ENCODE measurements around the gene MXRA7. TPM values are rescaled to one million over a fixed set of nuclear protein-coding genes. Genes with fewer than 3 reads are reported as not detected.
A peak's percentile ranks its signal among the peaks of the same experiment; 100 is the strongest.

The MXRA7 gene
- total RNA-seq, 1 donor from 2014 or later = 187 TPM

DNA sequence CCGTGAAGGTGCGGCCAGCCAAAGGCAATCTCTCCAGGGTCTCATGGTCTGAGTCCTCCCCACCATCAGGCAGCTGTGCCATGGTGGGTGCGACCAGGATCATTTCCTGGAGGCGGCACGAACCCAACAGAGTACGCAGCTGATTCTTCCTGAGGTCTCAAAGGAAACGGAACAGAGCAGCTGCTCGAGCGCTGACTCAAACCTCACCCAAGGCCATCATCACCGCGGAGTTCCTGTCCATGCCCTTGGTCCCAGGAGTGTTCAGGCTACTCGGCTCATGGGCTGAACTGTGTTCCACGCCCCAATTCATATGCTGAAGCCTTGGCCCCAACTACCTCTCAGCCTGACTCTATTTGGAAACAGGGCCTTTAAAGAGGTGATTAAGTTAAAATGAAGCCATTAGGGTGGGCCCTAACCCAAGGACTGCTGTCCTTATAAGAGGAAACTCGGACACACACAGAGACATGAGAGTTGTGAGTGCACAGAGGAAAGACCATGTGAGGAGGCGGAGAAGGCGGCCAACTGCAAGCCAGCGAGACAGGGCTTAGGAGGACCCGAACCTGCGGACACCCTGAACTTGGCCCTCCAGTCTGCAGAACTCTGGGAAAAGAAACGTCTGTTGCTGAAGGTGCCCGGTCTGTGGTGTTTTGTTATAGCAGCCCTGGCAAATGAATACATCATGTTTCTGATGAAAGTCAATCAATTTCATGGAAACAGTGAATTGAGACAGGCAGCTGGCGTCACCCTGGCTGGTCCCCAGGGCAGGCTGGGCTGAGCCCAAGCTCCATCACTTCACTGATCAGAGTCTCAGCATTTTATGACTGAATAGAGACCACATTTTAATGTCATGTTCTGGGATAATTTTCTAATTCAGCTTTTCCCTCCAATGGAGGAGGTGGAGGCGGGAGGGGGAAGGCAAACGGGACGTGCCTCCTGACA is 13.7 kb downstream of the MXRA7 start:
- Mint-ChIP-seq H3K4me1 (ENCODE audit: unreplicated experiment) (peaks cover 75% of the 10 kb centered on the region), H3K27me3 (ENCODE audit: unreplicated experiment) (no peaks in the 10 kb centered on the region), H3K9me3 (ENCODE audit: unreplicated experiment) (no peaks in the 10 kb centered on the region), H3K36me3 (ENCODE audit: unreplicated experiment) (peaks cover 5% of the 10 kb centered on the region), H3K27ac (ENCODE audit: unreplicated experiment) (peak overlapping the region; percentile 73), H3K4me3 (ENCODE audit: unreplicated experiment) (no peak overlapping the region)
- TF ChIP-seq, protein P1, sequence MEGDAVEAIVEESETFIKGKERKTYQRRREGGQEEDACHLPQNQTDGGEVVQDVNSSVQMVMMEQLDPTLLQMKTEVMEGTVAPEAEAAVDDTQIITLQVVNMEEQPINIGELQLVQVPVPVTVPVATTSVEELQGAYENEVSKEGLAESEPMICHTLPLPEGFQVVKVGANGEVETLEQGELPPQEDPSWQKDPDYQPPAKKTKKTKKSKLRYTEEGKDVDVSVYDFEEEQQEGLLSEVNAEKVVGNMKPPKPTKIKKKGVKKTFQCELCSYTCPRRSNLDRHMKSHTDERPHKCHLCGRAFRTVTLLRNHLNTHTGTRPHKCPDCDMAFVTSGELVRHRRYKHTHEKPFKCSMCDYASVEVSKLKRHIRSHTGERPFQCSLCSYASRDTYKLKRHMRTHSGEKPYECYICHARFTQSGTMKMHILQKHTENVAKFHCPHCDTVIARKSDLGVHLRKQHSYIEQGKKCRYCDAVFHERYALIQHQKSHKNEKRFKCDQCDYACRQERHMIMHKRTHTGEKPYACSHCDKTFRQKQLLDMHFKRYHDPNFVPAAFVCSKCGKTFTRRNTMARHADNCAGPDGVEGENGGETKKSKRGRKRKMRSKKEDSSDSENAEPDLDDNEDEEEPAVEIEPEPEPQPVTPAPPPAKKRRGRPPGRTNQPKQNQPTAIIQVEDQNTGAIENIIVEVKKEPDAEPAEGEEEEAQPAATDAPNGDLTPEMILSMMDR (IDR thresholded peaks at IDR 0.05) = no peak
- no peak for DNase-seq (ENCODE audit: extremely low spot score, unreplicated experiment)

DNA sequence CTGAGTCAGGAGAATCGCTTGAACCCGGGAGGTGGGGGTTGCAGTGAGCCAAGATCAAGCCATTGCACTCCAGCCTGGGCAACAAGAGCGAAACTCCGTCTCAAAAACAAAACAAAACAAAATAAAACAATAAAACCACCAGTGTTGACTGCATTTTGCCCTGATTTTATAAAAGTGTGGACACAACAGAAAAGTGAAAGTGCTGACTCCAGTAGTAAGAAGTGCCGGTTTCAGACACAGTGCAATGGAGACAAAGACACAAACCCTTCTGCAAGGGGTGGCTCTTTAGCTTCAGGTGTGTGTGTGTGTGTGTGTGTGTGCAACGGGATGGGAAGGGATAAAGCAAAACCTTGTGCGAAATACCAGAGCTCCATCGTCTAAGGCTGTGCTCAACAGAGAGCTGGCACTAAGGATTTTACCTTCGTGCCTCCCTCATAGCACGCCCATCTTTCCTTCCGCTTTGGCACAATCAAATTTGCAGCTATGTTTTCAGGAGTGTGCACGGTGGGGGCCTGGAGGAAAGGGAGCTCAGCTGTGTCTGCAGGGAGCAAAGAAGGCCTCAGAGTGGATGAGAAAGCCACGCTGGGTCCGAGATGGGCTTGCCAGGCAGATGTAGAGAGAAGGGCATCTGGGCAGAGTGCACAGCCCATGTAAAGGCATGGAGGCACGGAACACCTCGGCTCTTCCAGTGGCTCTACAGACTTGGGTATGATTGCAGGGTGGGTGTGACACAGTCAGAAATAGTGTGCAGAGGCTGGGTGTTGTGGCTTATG is 15.5 kb downstream of the MXRA7 start:
- H3K27me3 Mint-ChIP-seq (ENCODE audit: unreplicated experiment) = no peaks in the 10 kb centered on the region
- no peak for DNase-seq (ENCODE audit: extremely low spot score, unreplicated experiment)
- H3K27ac Mint-ChIP-seq (ENCODE audit: unreplicated experiment) = peak overlapping the region; percentile 57
- no peaks in the 10 kb centered on the region for H3K9me3 Mint-ChIP-seq (ENCODE audit: unreplicated experiment)
- H3K4me3 Mint-ChIP-seq (ENCODE audit: unreplicated experiment) = no peak overlapping the region
- H3K36me3 Mint-ChIP-seq (ENCODE audit: unreplicated experiment) = peaks cover 5% of the 10 kb centered on the region
- H3K4me1 Mint-ChIP-seq (ENCODE audit: unreplicated experiment) = peaks cover 69% of the 10 kb centered on the region
- TF ChIP-seq, protein P1 (IDR thresholded peaks at IDR 0.05) = no peak

DNA sequence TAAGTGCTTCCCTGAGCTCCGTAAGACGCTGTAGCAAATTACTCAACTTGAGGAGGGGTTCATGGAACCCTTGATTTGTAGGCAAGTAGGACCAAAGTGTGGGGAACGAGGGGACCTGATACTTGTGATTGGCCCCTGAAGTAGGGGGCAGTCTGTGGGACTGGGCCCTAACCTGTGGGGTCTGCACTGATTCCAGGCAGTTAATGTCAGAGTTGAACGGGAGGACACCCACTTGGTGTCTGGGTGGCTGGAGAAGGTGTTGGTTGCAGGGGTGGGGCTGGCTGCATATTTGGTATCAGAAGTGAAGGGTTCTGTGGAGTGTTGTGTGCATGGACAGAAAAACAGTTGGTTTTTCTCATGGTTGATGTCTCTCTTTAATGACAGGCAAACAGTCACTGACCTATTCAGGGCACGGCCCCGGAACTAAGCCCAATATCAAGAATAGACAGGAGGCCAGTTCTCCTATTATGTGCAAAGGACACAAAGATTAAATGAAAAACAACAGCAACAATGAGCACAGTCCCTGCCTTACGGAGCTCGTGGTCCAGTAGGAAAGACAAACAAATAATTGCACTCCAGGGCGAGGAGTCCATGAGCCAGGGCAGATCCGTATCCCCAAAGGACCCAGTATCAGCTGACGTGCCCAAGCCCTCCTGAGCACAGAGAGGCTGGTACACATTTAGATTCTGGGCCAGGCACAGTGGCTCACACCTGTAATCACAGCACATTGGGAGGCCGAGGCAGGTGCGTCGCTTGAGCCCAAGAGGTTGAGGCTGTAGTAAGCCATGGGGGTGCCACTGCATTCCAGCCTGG is 19.2 kb downstream of the MXRA7 start:
- Mint-ChIP-seq H3K9me3 (ENCODE audit: unreplicated experiment) (no peaks in the 10 kb centered on the region), H3K27me3 (ENCODE audit: unreplicated experiment) (no peaks in the 10 kb centered on the region), H3K36me3 (ENCODE audit: unreplicated experiment) (peaks cover 7% of the 10 kb centered on the region), H3K27ac (ENCODE audit: unreplicated experiment) (peak overlapping the region; percentile 12), H3K4me1 (ENCODE audit: unreplicated experiment) (peaks cover 74% of the 10 kb centered on the region), H3K4me3 (ENCODE audit: unreplicated experiment) (no peak overlapping the region)
- no peak for DNase-seq (ENCODE audit: extremely low spot score, unreplicated experiment)
- TF ChIP-seq, protein P1 (IDR thresholded peaks at IDR 0.05) = no peak

DNA sequence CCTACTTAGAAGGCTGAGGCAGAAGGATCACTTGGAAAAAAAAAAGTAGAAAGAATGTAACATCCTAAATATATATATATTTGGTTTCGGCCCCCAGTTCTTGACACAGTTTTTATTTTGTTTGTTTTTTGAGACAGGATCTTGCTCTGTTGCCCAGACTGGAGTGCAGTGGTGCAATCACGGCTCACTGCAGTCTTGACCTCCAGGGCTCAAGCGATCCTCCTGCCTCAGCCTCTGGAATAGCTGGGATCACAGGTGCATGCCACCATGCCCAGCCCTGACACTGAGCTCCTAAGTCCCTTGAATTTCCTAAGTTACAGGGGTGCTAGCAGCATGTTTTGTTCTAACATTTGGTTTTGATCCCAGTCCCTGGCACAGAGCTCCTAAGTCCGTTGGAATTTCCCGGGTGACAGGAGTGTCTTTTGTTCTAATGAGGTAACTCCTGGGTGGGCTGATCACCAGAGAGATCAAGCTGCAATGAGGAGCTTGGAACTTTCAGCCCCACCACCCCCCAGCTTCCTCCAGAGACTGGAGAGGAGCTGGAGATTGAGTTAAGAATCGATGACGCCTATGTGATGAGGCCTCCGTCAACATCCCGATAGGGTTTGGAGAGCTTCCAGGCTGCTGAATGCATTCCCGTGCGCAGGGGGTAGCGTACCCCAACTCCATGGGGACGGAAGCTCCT is 20.0 kb downstream of the MXRA7 start:
- no peak overlapping the region for H3K27ac Mint-ChIP-seq (ENCODE audit: unreplicated experiment)
- TF ChIP-seq, protein P1 (IDR thresholded peaks at IDR 0.05) = no peak
- H3K36me3 Mint-ChIP-seq (ENCODE audit: unreplicated experiment) = peaks cover 8% of the 10 kb centered on the region
- H3K9me3 Mint-ChIP-seq (ENCODE audit: unreplicated experiment) = no peaks in the 10 kb centered on the region
- DNase-seq (ENCODE audit: extremely low spot score, unreplicated experiment) = no peak
- H3K4me1 Mint-ChIP-seq (ENCODE audit: unreplicated experiment) = peaks cover 74% of the 10 kb centered on the region
- H3K27me3 Mint-ChIP-seq (ENCODE audit: unreplicated experiment) = no peaks in the 10 kb centered on the region
- no peak overlapping the region for H3K4me3 Mint-ChIP-seq (ENCODE audit: unreplicated experiment)

All from osteocyte (in vitro differentiated cells).